Activated CD4-positive, alpha-beta T cell treated with anti-CD3 and anti-CD28 coated beads, Interleukin-2, amount 50 U/mL, for 4 hours (primary cell): ENCODE results near the gene BIRC7.
"Not testable (repeated sequence)": the region's sequence is repeated elsewhere in the genome, so short reads cannot be mapped to it uniquely, and the experiment has no call there.

Experiments used
- DNase-seq, 2 experiments: peaks; one replicate each; pipeline ENCODE4 v3.0.0-alpha.2; 2020

Gene BIRC7

GRCh38 chr20:63208346-63208909 is 27.3 kb upstream of the BIRC7 start:
- DNase-seq = no peak

- no peak for DNase-seq
Measured at GRCh38 chr20:63210011-63210605, 25.6 kb upstream of the BIRC7 start.

GRCh38 chr20:63212393-63212730 is 23.3 kb upstream of the BIRC7 start:
- no peak for DNase-seq

GRCh38 chr20:63212792-63213191 is 22.9 kb upstream of the BIRC7 start:
- no peak for DNase-seq

GRCh38 chr20:63214514-63214913 is 21.2 kb upstream of the BIRC7 start:
- no peak for DNase-seq

GRCh38 chr20:63215101-63216040 is 20.3 kb upstream of the BIRC7 start:
- no peak for DNase-seq

GRCh38 chr20:63216041-63216848 is 19.5 kb upstream of the BIRC7 start, which contains the start of gene YTHDF1:
TSS of gene YTHDF1 (minus strand) at chr20:63216131. CDS start at chr20:63215892, 239 bp downstream.
- DNase-seq = peak; percentile 88 to 91

GRCh38 chr20:63216849-63217471 is 18.7 kb upstream of the BIRC7 start:
- no peak for DNase-seq

GRCh38 chr20:63217706-63218105 is 18.0 kb upstream of the BIRC7 start:
- DNase-seq = no peak

- DNase-seq = no peak
Measured at GRCh38 chr20:63218701-63219446, 16.8 kb upstream of the BIRC7 start.

GRCh38 chr20:63219447-63219821 is 16.3 kb upstream of the BIRC7 start:
- DNase-seq = no peak

GRCh38 chr20:63219866-63220521 is 15.7 kb upstream of the BIRC7 start:
- DNase-seq = no peak

- DNase-seq = no peak
Measured at GRCh38 chr20:63220696-63221399, 14.9 kb upstream of the BIRC7 start.

- DNase-seq = not testable (repeated sequence)
Measured at GRCh38 chr20:63221400-63222053, 14.2 kb upstream of the BIRC7 start.

GRCh38 chr20:63222541-63222940 is 13.2 kb upstream of the BIRC7 start:
- no peak for DNase-seq

- DNase-seq = peak; percentile 30 to 34
Measured at GRCh38 chr20:63223121-63223825, 12.4 kb upstream of the BIRC7 start.

GRCh38 chr20:63223826-63224207 is 11.9 kb upstream of the BIRC7 start:
- DNase-seq = no peak

- DNase-seq = no peak
Measured at GRCh38 chr20:63224412-63225081, 11.2 kb upstream of the BIRC7 start.

- DNase-seq = no peak
Measured at GRCh38 chr20:63225082-63225454, 10.6 kb upstream of the BIRC7 start.
